HEK293T (cell line): ENCODE measurements around the gene AKNA.

ENCODE experiments used
- CTCF ChIA-PET: fragments of 350-600 bp; formaldehyde crosslinking; extraction: SDS; loops from one replicate; lab custom pipeline; 2021; ENCODE audit warnings: antibody characterized with exemption, inconsistent platforms; lab: Yijun Ruan, JAX
- POLR2A ChIA-PET: fragments of 350-600 bp; formaldehyde crosslinking; extraction: SDS; loops from one replicate; lab custom pipeline; 2020; ENCODE audit warnings: antibody characterized with exemption, inconsistent platforms; lab: Yijun Ruan, JAX
- DNase-seq: peaks from one replicate; pipeline ENCODE4 v3.0.0; 2012; ENCODE audit warnings: mixed read lengths; ENCODE audit errors: extremely low spot score
- ARNT ChIP-seq: fragments of 450-650 bp; IDR thresholded peaks from 2 replicates; pipeline ENCODE4 v1.6.1; 2017; ENCODE audit warnings: mild to moderate bottlenecking
- BHLHE40 ChIP-seq: fragments of 450-650 bp; IDR thresholded peaks from 2 replicates; pipeline ENCODE4 v1.6.1; 2016; ENCODE audit warnings: mild to moderate bottlenecking, moderate library complexity, borderline replicate concordance
- CTBP1 ChIP-seq: fragments of 450-650 bp; IDR thresholded peaks from 2 replicates; pipeline ENCODE4 v1.6.1; 2016; ENCODE audit warnings: borderline replicate concordance
- ELF4 ChIP-seq: fragments of 450-650 bp; IDR thresholded peaks from 2 replicates; pipeline ENCODE4 v1.6.1; 2017; ENCODE audit warnings: antibody characterized with exemption
- FOXA1 ChIP-seq: fragments of 450-650 bp; IDR thresholded peaks from 2 replicates; pipeline ENCODE4 v1.6.1; 2016; ENCODE audit warnings: mild to moderate bottlenecking
- FOXK2 ChIP-seq: fragments of 450-650 bp; IDR thresholded peaks from 2 replicates; pipeline ENCODE4 v1.6.1; 2016; ENCODE audit warnings: mild to moderate bottlenecking
- FOXM1 ChIP-seq: fragments of 450-650 bp; IDR thresholded peaks from 2 replicates; pipeline ENCODE4 v1.6.1; 2017; ENCODE audit warnings: mild to moderate bottlenecking, borderline replicate concordance
- HDGF ChIP-seq: fragments of 450-650 bp; IDR thresholded peaks from 2 replicates; pipeline ENCODE4 v1.6.1; 2017; ENCODE audit warnings: antibody characterized with exemption, borderline replicate concordance
- L3MBTL2 ChIP-seq: fragments of 450-650 bp; conservative IDR thresholded peaks from 2 replicates; pipeline ENCODE4 v1.6.1; 2016; ENCODE audit warnings: mild to moderate bottlenecking
- LEF1 ChIP-seq: fragments of 450-650 bp; IDR thresholded peaks from 2 replicates; pipeline ENCODE4 v1.6.1; 2017; ENCODE audit warnings: mild to moderate bottlenecking, borderline replicate concordance
- NFRKB ChIP-seq: fragments of 450-650 bp; IDR thresholded peaks from 2 replicates; pipeline ENCODE4 v1.6.1; 2016; ENCODE audit warnings: mild to moderate bottlenecking, moderate library complexity
- PKNOX1 ChIP-seq: fragments of 450-650 bp; IDR thresholded peaks from 2 replicates; pipeline ENCODE4 v1.6.1; 2016
- SP1 ChIP-seq: fragments of 450-650 bp; IDR thresholded peaks from 2 replicates; pipeline ENCODE4 v1.6.1; 2017
- SUZ12 ChIP-seq: fragments of 450-650 bp; IDR thresholded peaks from 2 replicates; pipeline ENCODE4 v1.6.1; 2016; ENCODE audit warnings: mild to moderate bottlenecking
- TARDBP ChIP-seq: fragments of 450-650 bp; IDR thresholded peaks from 2 replicates; pipeline ENCODE4 v1.6.1; 2016
- ZNF384 ChIP-seq: fragments of 450-650 bp; IDR thresholded peaks from 2 replicates; pipeline ENCODE4 v1.6.1; 2016

The AKNA gene

GRCh38 chr9:114383521-114384231 is 4.1 kb downstream of the AKNA start:
- ChIA-PET CTCF (no interaction called here), POLR2A (no interaction called here)

GRCh38 chr9:114382699-114383520 is 4.9 kb downstream of the AKNA start:
- no peak for TF ChIP-seq FOXA1
- TF ChIP-seq NFRKB, result no peak
- no peak for TF ChIP-seq ZNF384
- no peak for TF ChIP-seq L3MBTL2
- TF ChIP-seq CTBP1, result no peak
- no peak for TF ChIP-seq HDGF
- no peak for TF ChIP-seq FOXM1
- TF ChIP-seq ARNT, result no peak
- no peak for TF ChIP-seq FOXK2
- TF ChIP-seq SUZ12, result no peak
- no peak for TF ChIP-seq LEF1
- TF ChIP-seq PKNOX1, result no peak
- no peak for TF ChIP-seq ELF4
- no peak for TF ChIP-seq BHLHE40
- no peak for TF ChIP-seq SP1
- no peak for TF ChIP-seq TARDBP
- POLR2A ChIA-PET, result no interaction called here
- no peak for DNase-seq
- CTCF ChIA-PET, result no interaction called here

More at GRCh38 chr9:114383521-114384231, 4.1 kb downstream of the AKNA start:
- no peak for TF ChIP-seq HDGF
- no peak for TF ChIP-seq ARNT
- TF ChIP-seq NFRKB, result no peak
- no peak for TF ChIP-seq FOXK2
- no peak for TF ChIP-seq LEF1
- TF ChIP-seq L3MBTL2, result no peak
- TF ChIP-seq FOXA1, result no peak
- no peak for TF ChIP-seq ZNF384
- TF ChIP-seq BHLHE40, result no peak
- TF ChIP-seq ELF4, result no peak
- DNase-seq, result no peak

GRCh38 chr9:114378883-114379282 is 8.9 kb downstream of the AKNA start:
- CTCF ChIA-PET, result no interaction called here
- POLR2A ChIA-PET, result no interaction called here
- no peak for DNase-seq
- TF ChIP-seq L3MBTL2 (no peak), SP1 (no peak), FOXA1 (no peak), NFRKB (no peak), BHLHE40 (no peak), TARDBP (no peak), ZNF384 (no peak), ARNT (no peak), LEF1 (no peak), PKNOX1 (no peak), CTBP1 (no peak), FOXK2 (no peak), FOXM1 (no peak), HDGF (no peak), SUZ12 (no peak)

- ChIA-PET POLR2A (no interaction called here), CTCF (no interaction called here)
- TF ChIP-seq ARNT (no peak), LEF1 (no peak), HDGF (no peak), ELF4 (no peak), FOXA1 (no peak), CTBP1 (no peak), NFRKB (no peak)
- no peak for DNase-seq
Measured at GRCh38 chr9:114378016-114378415, 9.8 kb downstream of the AKNA start.

- CTCF ChIA-PET, result interaction anchor here (0.6 kb wide), 1 partner anchor 10 kb away, joined by 3 read pairs; no protein-coding TSS in a partner anchor
- TF ChIP-seq TARDBP, result no peak
- no peak for TF ChIP-seq FOXA1
Measured at GRCh38 chr9:114376586-114377445, 11.0 kb downstream of the AKNA start.

More at GRCh38 chr9:114376586-114377445, 11.0 kb downstream of the AKNA start:
- DNase-seq, result no peak
- POLR2A ChIA-PET, result no interaction called here
